Neuronal stem cell (in vitro differentiated cells): ENCODE results near the gene FER.

Experiments used
- DNase-seq: peaks from one replicate; pipeline ENCODE4 v3.0.0-alpha.2; 2013; ENCODE audit warnings: low spot score
- H2AFZ ChIP-seq: one replicate; pipeline ENCODE4 v1.6.1; 2013; ENCODE audit warnings: mild to moderate bottlenecking, low read length, inconsistent platforms
- H2AK5ac ChIP-seq: 2 replicates; pipeline ENCODE4 v1.6.1; 2013; ENCODE audit warnings: low read depth, mild to moderate bottlenecking, inconsistent platforms, low read length, moderate library complexity, mixed read lengths
- H2BK120ac ChIP-seq: 2 replicates; pipeline ENCODE4 v1.6.1; 2013; ENCODE audit warnings: low read depth, mild to moderate bottlenecking, inconsistent platforms, low read length, moderate library complexity, mixed read lengths
- H2BK12ac ChIP-seq: one replicate; pipeline ENCODE4 v1.6.1; 2013; ENCODE audit warnings: low read length, inconsistent platforms
- H2BK15ac ChIP-seq: 2 replicates; pipeline ENCODE4 v1.6.1; 2013; ENCODE audit warnings: mild to moderate bottlenecking, low read length, inconsistent platforms, mixed read lengths
- H2BK5ac ChIP-seq: one replicate; pipeline ENCODE4 v1.6.1; 2013; ENCODE audit warnings: inconsistent platforms, mild to moderate bottlenecking, low read length, moderate library complexity
- H3K14ac ChIP-seq: one replicate; pipeline ENCODE4 v1.6.1; 2013; ENCODE audit warnings: low read length, inconsistent platforms
- H3K18ac ChIP-seq: 2 replicates; pipeline ENCODE4 v1.6.1; 2013; ENCODE audit warnings: low read length, inconsistent platforms
- H3K23ac ChIP-seq: 2 replicates; pipeline ENCODE4 v1.6.1; 2013; ENCODE audit warnings: low read depth, mild to moderate bottlenecking, mixed read lengths, low read length, inconsistent platforms; ENCODE audit not compliant: poor library complexity
- H3K27ac ChIP-seq: replicated peaks from 3 replicates; pipeline ENCODE4 v1.5.1; 2013; ENCODE audit warnings: low read length, inconsistent platforms
- H3K27me3 ChIP-seq, 3 experiments: 2 replicates each; pipeline ENCODE4 v1.6.1; 2013; ENCODE audit warnings: low read length in 3 of 3, mild to moderate bottlenecking in 2 of 3, inconsistent platforms in 1 of 3, low read depth in 1 of 3, mixed read lengths in 1 of 3, moderate library complexity in 1 of 3; ENCODE audit not compliant: control insufficient read depth in 3 of 3, insufficient read depth in 3 of 3
- H3K36me3 ChIP-seq, 2 donors: replicated peaks in 1 of 2; 2 replicates each; pipeline ENCODE4 v1.6.1; 2013; ENCODE audit warnings: low read length in 2 of 2; ENCODE audit not compliant: control insufficient read depth in 2 of 2, insufficient read depth in 2 of 2
- H3K4ac ChIP-seq: 2 replicates; pipeline ENCODE4 v1.6.1; 2013; ENCODE audit warnings: inconsistent platforms, mild to moderate bottlenecking, low read length, moderate library complexity
- H3K4me1 ChIP-seq, 2 donors: 1 replicate in 1 of 2; 2 replicates in 1 of 2; pipeline ENCODE4 v1.6.1; 2013; ENCODE audit warnings: low read length in 2 of 2, low read depth in 1 of 2; ENCODE audit not compliant: control insufficient read depth in 2 of 2, insufficient read depth in 1 of 2
- H3K4me2 ChIP-seq: one replicate; pipeline ENCODE4 v1.6.1; 2013; ENCODE audit warnings: mild to moderate bottlenecking, low read length, inconsistent platforms; ENCODE audit not compliant: insufficient read depth, poor library complexity, severe bottlenecking
- H3K4me3 ChIP-seq, 2 donors: 2 replicates each; pipeline ENCODE4 v1.5.1; 2013; ENCODE audit warnings: low read length in 2 of 2, mild to moderate bottlenecking in 2 of 2, inconsistent platforms in 1 of 2, moderate library complexity in 1 of 2
- H3K79me1 ChIP-seq: one replicate; pipeline ENCODE4 v1.6.1; 2013; ENCODE audit warnings: low read depth, mild to moderate bottlenecking, inconsistent platforms, low read length, moderate library complexity
- H3K9ac ChIP-seq: one replicate; pipeline ENCODE4 v1.6.1; 2013; ENCODE audit warnings: mild to moderate bottlenecking, low read depth, low read length, inconsistent platforms; ENCODE audit not compliant: poor library complexity
- H3K9me3 ChIP-seq, 2 donors: replicated peaks in 1 of 2; 2 replicates each; pipeline versions ENCODE3 to v1.6.1; 2013; ENCODE audit warnings: low read length in 2 of 2, mild to moderate bottlenecking in 2 of 2, inconsistent platforms in 1 of 2, low read depth in 1 of 2, mixed read lengths in 1 of 2, moderate library complexity in 1 of 2; ENCODE audit not compliant: control insufficient read depth in 2 of 2, insufficient read depth in 1 of 2
- H4K8ac ChIP-seq: one replicate; pipeline ENCODE4 v1.6.1; 2013; ENCODE audit warnings: low read depth, mild to moderate bottlenecking, inconsistent platforms, low read length, moderate library complexity
- H4K91ac ChIP-seq: one replicate; pipeline ENCODE4 v1.6.1; 2013; ENCODE audit warnings: low read length, low read depth, mild to moderate bottlenecking, inconsistent platforms; ENCODE audit not compliant: poor library complexity
- WGBS, 2 donors: extraction: QIAGEN DNeasy Blood & Tissue Kit; methylation state at CpG; one replicate each; pipeline ENCODE4 v1.1.7; 2013; ENCODE audit warnings: missing lambda C conversion rate in 2 of 2, mixed read lengths in 1 of 2; ENCODE audit not compliant: insufficient read length in 2 of 2, insufficient replicate concordance in 1 of 2; ENCODE audit errors: extremely low coverage in 2 of 2; 5-methylcytosine and 5-hydroxymethylcytosine counted together

The FER gene

GRCh38 chr5:108814551-108814950 lies 66.9 kb downstream of the FER start:
- Histone ChIP-seq H3K4me1 (no peaks in the 10 kb centered on the region), H3K14ac (no peak overlapping the region), H3K18ac (no peak overlapping the region), H3K4ac (no peak overlapping the region), H3K27ac (no peak overlapping the region), H2BK12ac (no peak overlapping the region), H2BK120ac (no peak overlapping the region), H3K4me2 (no peak overlapping the region), H3K23ac (no peak overlapping the region), H2AFZ (no peak overlapping the region), H3K4me3 (no peak overlapping the region), H2AK5ac (no peak overlapping the region), H3K9me3 (peaks cover 6 to 18% of the 10 kb centered on the region in 2 donors), H3K27me3 (no peaks in the 10 kb centered on the region), H2BK5ac (no peak overlapping the region), H3K36me3 (no peaks in the 10 kb centered on the region), H4K91ac (no peak overlapping the region), H3K9ac (no peak overlapping the region), H4K8ac (no peak overlapping the region), H2BK15ac (no peak overlapping the region), H3K79me1 (no peaks in the 10 kb centered on the region)
- DNase-seq: no peak
- whole genome bisulfite sequencing, 2 donors: no CpG with 5 or more reads among the region's 4 CpGs

- no peak overlapping the region for H3K18ac ChIP-seq
- H3K9me3 ChIP-seq: peaks cover 0 to 3% of the 10 kb centered on the region in 2 donors
- H3K4ac ChIP-seq: no peak overlapping the region
- no peak overlapping the region for H4K91ac ChIP-seq
- no peak for DNase-seq
- H3K79me1 ChIP-seq: no peaks in the 10 kb centered on the region
- H4K8ac ChIP-seq: no peak overlapping the region
- H2BK15ac ChIP-seq: no peak overlapping the region
- no CpG with 5 or more reads among the region's 5 CpGs for WGBS, 2 donors
- no peak overlapping the region for H3K14ac ChIP-seq
- no peak overlapping the region for H3K9ac ChIP-seq
- no peak overlapping the region for H3K27ac ChIP-seq
- H3K4me1 ChIP-seq: no peaks in the 10 kb centered on the region
- H2AK5ac ChIP-seq: no peak overlapping the region
- no peak overlapping the region for H3K4me2 ChIP-seq
- H3K36me3 ChIP-seq: no peaks in the 10 kb centered on the region
- no peaks in the 10 kb centered on the region for H3K27me3 ChIP-seq
- H3K23ac ChIP-seq: no peak overlapping the region
- no peak overlapping the region for H2AFZ ChIP-seq
- no peak overlapping the region for H3K4me3 ChIP-seq
- H2BK12ac ChIP-seq: no peak overlapping the region
- H2BK120ac ChIP-seq: no peak overlapping the region
- H2BK5ac ChIP-seq: no peak overlapping the region
These were observed 71.0 kb downstream of the FER start for GRCh38 chr5:108818613-108819272.

GRCh38 chr5:108820983-108821382 lies 73.3 kb downstream of the FER start:
- no peak overlapping the region for H2BK12ac ChIP-seq
- H3K18ac ChIP-seq: no peak overlapping the region
- no peak overlapping the region for H3K14ac ChIP-seq
- no peak overlapping the region for H3K27ac ChIP-seq
- no peak overlapping the region for H4K8ac ChIP-seq
- H3K4me2 ChIP-seq: no peak overlapping the region
- no peak overlapping the region for H3K9ac ChIP-seq
- DNase-seq: no peak
- H3K4me1 ChIP-seq: no peaks in the 10 kb centered on the region
- no peaks in the 10 kb centered on the region for H3K79me1 ChIP-seq
- no peaks in the 10 kb centered on the region for H3K27me3 ChIP-seq
- no peak overlapping the region for H2AFZ ChIP-seq
- no peak overlapping the region for H4K91ac ChIP-seq
- no peak overlapping the region for H3K23ac ChIP-seq
- no peak overlapping the region for H2AK5ac ChIP-seq
- no peaks in the 10 kb centered on the region for H3K36me3 ChIP-seq
- WGBS, 2 donors: no CpG with 5 or more reads among the region's 3 CpGs
- H2BK120ac ChIP-seq: no peak overlapping the region
- H3K4ac ChIP-seq: no peak overlapping the region
- H3K4me3 ChIP-seq: no peak overlapping the region
- peaks cover 0 to 3% of the 10 kb centered on the region in 2 donors for H3K9me3 ChIP-seq
- no peak overlapping the region for H2BK5ac ChIP-seq
- no peak overlapping the region for H2BK15ac ChIP-seq

GRCh38 chr5:108822211-108822947 lies 74.7 kb downstream of the FER start:
- Histone ChIP-seq H2AFZ (no peak overlapping the region), H2BK120ac (no peak overlapping the region), H3K9ac (no peak overlapping the region), H2BK5ac (no peak overlapping the region), H3K4me2 (no peak overlapping the region), H3K4ac (no peak overlapping the region), H3K79me1 (no peaks in the 10 kb centered on the region), H3K27ac (no peak overlapping the region), H4K8ac (no peak overlapping the region), H3K14ac (no peak overlapping the region), H2BK12ac (no peak overlapping the region), H3K27me3 (no peaks in the 10 kb centered on the region), H3K4me1 (no peaks in the 10 kb centered on the region), H3K23ac (no peak overlapping the region), H3K36me3 (no peaks in the 10 kb centered on the region), H2BK15ac (no peak overlapping the region), H2AK5ac (no peak overlapping the region), H3K18ac (no peak overlapping the region), H4K91ac (no peak overlapping the region), H3K4me3 (no peak overlapping the region), H3K9me3 (peaks cover 0 to 3% of the 10 kb centered on the region in 2 donors)
- no peak for DNase-seq
- no CpG with 5 or more reads among the region's 7 CpGs for WGBS, 2 donors
